A549 (cell line): ENCODE data around the gene SLC35D2. TPM values are rescaled to one million over a fixed set of nuclear protein-coding genes. Genes with fewer than 3 reads are reported as not detected.

Experiments
- ATAC-seq, 2 experiments: fragments of 200-7000 bp in 1 of 2; fragments of >200 bp in 1 of 2; cut with Nextera tagmentation in 1 of 2; cut with Tn5 transposase in 1 of 2; 3 replicates each; pipeline versions ENCODE4 v1.8.0 to v1.9.1; 2018 to 2020; ENCODE audit warnings: mild to moderate bottlenecking in 1 of 2, moderate library complexity in 1 of 2
- CTCF ChIA-PET: fragments of 300-600 bp; sonication (Branson Sonifier 250); formaldehyde crosslinking; extraction: SDS; loops from one replicate; lab custom pipeline; 2021; ENCODE audit warnings: antibody characterized with exemption, inconsistent platforms; lab: Yijun Ruan, JAX
- POLR2A ChIA-PET: fragments of 350-600 bp; formaldehyde crosslinking; extraction: SDS; loops from one replicate; lab custom pipeline; 2021; ENCODE audit warnings: antibody characterized with exemption, inconsistent platforms; lab: Yijun Ruan, JAX
- DNase-seq, 2 experiments: peaks; one replicate each; pipeline versions ENCODE4 v3.0.0 to v3.0.0-alpha.2; 2011 to 2016; ENCODE audit warnings: low read depth in 1 of 2, low spot score in 1 of 2
- FAIRE-seq: peaks from 2 replicates; lab custom pipeline; 2011; peaks lifted over from hg19 to GRCh38; lab: Jason Lieb, UNC
- H3K27ac ChIP-seq, 2 experiments: fragments of >200 bp; sonication (Bioruptor Twin); formaldehyde crosslinking; 3 replicates each; pipeline ENCODE4 v1.5.1; 2016 to 2017
- H3K4me1 ChIP-seq: fragments of >200 bp; sonication (Bioruptor Twin); formaldehyde crosslinking; 3 replicates; pipeline ENCODE4 v1.6.1; 2016
- H3K4me2 ChIP-seq: fragments of >200 bp; sonication (Bioruptor Twin); formaldehyde crosslinking; 3 replicates; pipeline ENCODE4 v1.6.1; 2016
- H3K4me3 ChIP-seq: fragments of >200 bp; sonication (Bioruptor Twin); formaldehyde crosslinking; 3 replicates; pipeline ENCODE4 v1.5.1; 2016
- H3K9me3 ChIP-seq: fragments of >200 bp; sonication (Bioruptor Twin); formaldehyde crosslinking; 3 replicates; pipeline ENCODE4 v1.6.1; 2016
- ATOH8 ChIP-seq: fragments of 250-450 bp; sonication (Bioruptor Pico); IDR thresholded peaks from 2 replicates; pipeline ENCODE4 v1.5.0; 2020; ENCODE audit warnings: low read depth, mild to moderate bottlenecking, moderate library complexity
- BCL3 ChIP-seq: fragments of >200 bp; sonication (Bioruptor Twin); formaldehyde crosslinking; IDR thresholded peaks from 3 replicates; pipeline ENCODE4 v1.6.1; 2016
- CBX2 ChIP-seq: fragments of 200-600 bp; sonication (generic); IDR thresholded peaks from 2 replicates; pipeline ENCODE4 v1.6.1; 2016; ENCODE audit warnings: low read depth, mild to moderate bottlenecking, borderline replicate concordance
- CBX8 ChIP-seq: fragments of 200-600 bp; sonication (generic); IDR thresholded peaks from 2 replicates; pipeline ENCODE4 v1.6.1; 2016
- CEBPB ChIP-seq, 2 experiments: fragments of >200 bp in 1 of 2; sonication (Bioruptor Twin) in 1 of 2; formaldehyde crosslinking in 1 of 2; IDR thresholded peaks; 2 replicates each; pipeline ENCODE4 v1.6.1; 2012 to 2016
- CTCF ChIP-seq: fragments of >200 bp; sonication (Bioruptor Twin); formaldehyde crosslinking; IDR thresholded peaks from 3 replicates; pipeline ENCODE4 v1.5.1; 2016
- E2F6 ChIP-seq: IDR thresholded peaks from 2 replicates; pipeline ENCODE4 v1.6.1; 2012; ENCODE audit warnings: low read depth, borderline replicate concordance
- EHF ChIP-seq: fragments of 250-450 bp; sonication (Bioruptor Pico); IDR thresholded peaks from 2 replicates; pipeline ENCODE4 v1.5.0; 2020; ENCODE audit warnings: mild to moderate bottlenecking
- FOSB ChIP-seq: fragments of 250-450 bp; sonication (Bioruptor Pico); IDR thresholded peaks from 2 replicates; pipeline ENCODE4 v1.5.0; 2020; ENCODE audit warnings: mild to moderate bottlenecking, moderate library complexity
- FOSL2 ChIP-seq, 2 experiments: fragments of 450-650 bp in 1 of 2; fragments of >200 bp in 1 of 2; sonication (Bioruptor Twin) in 1 of 2; formaldehyde crosslinking; IDR thresholded peaks; 2 replicates each; pipeline versions ENCODE4 v1.5.0 to v1.6.1; 2016 to 2020; ENCODE audit warnings: mild to moderate bottlenecking in 1 of 2, moderate library complexity in 1 of 2
- GATA3 ChIP-seq: IDR thresholded peaks from 2 replicates; pipeline ENCODE4 v1.6.1; 2012; ENCODE audit warnings: borderline replicate concordance
- HEYL ChIP-seq: fragments of 250-450 bp; sonication (Bioruptor Pico); IDR thresholded peaks from 2 replicates; pipeline ENCODE4 v1.8.0; 2021; ENCODE audit warnings: mild to moderate bottlenecking, moderate library complexity
- HOXB5 ChIP-seq: fragments of 250-450 bp; sonication (Bioruptor Pico); IDR thresholded peaks from 2 replicates; pipeline ENCODE4 v1.5.0; 2020; ENCODE audit warnings: mild to moderate bottlenecking, moderate library complexity
- JUN ChIP-seq, 2 experiments: fragments of >200 bp; sonication (Bioruptor Twin); formaldehyde crosslinking; IDR thresholded peaks; 2 replicates in 1 of 2; 3 replicates in 1 of 2; pipeline ENCODE4 v1.6.1; 2016 to 2017
- JUNB ChIP-seq: fragments of >200 bp; sonication (Bioruptor Twin); formaldehyde crosslinking; IDR thresholded peaks from 2 replicates; pipeline ENCODE4 v1.6.1; 2016
- KDM5A ChIP-seq: fragments of 200-600 bp; sonication (generic); IDR thresholded peaks from 2 replicates; pipeline ENCODE4 v1.6.1; 2016; ENCODE audit warnings: antibody characterized with exemption, mild to moderate bottlenecking
- MAX ChIP-seq: IDR thresholded peaks from 2 replicates; pipeline ENCODE4 v1.6.1; 2012
- MAZ ChIP-seq: fragments of 150-350 bp; IDR thresholded peaks from 2 replicates; pipeline ENCODE4 v1.6.1; 2014; ENCODE audit warnings: antibody characterized with exemption, low read depth, low read length, borderline replicate concordance
- NFE2L2 ChIP-seq: fragments of 150-350 bp; conservative IDR thresholded peaks from 2 replicates; pipeline ENCODE4 v1.6.1; 2014; ENCODE audit warnings: low read length
- NPAS2 ChIP-seq: fragments of 250-450 bp; sonication (Bioruptor Pico); IDR thresholded peaks from 2 replicates; pipeline ENCODE4 v1.8.0; 2022; ENCODE audit warnings: mild to moderate bottlenecking, moderate library complexity, borderline replicate concordance
- NR3C1 ChIP-seq: fragments of >200 bp; sonication (Bioruptor Twin); formaldehyde crosslinking; IDR thresholded peaks from 3 replicates; pipeline ENCODE4 v1.6.1; 2017
- PHF8 ChIP-seq: fragments of 200-600 bp; sonication (generic); IDR thresholded peaks from 2 replicates; pipeline ENCODE4 v1.6.1; 2016; ENCODE audit warnings: low read depth, mild to moderate bottlenecking, antibody characterized with exemption, moderate library complexity, borderline replicate concordance
- POLR2A ChIP-seq: IDR thresholded peaks from 2 replicates; pipeline ENCODE4 v1.6.1; 2012; ENCODE audit warnings: mild to moderate bottlenecking, low read length
- REST ChIP-seq: fragments of 200-600 bp; sonication (generic); IDR thresholded peaks from 2 replicates; pipeline ENCODE4 v1.6.1; 2016; ENCODE audit warnings: antibody characterized with exemption, mild to moderate bottlenecking, moderate library complexity
- RFX5 ChIP-seq: fragments of 450-650 bp; IDR thresholded peaks from 2 replicates; pipeline ENCODE4 v1.7.1; 2014; ENCODE audit warnings: antibody characterized with exemption, mild to moderate bottlenecking, moderate library complexity
- RNF2 ChIP-seq: fragments of 200-600 bp; sonication (generic); IDR thresholded peaks from 2 replicates; pipeline ENCODE4 v1.6.1; 2016; ENCODE audit warnings: low read depth, mild to moderate bottlenecking, antibody characterized with exemption, moderate library complexity, borderline replicate concordance
- SMC3 ChIP-seq: fragments of >200 bp; sonication (Bioruptor Twin); formaldehyde crosslinking; IDR thresholded peaks from 3 replicates; pipeline ENCODE4 v1.6.1; 2018; ENCODE audit warnings: inconsistent platforms
- TFCP2L1 ChIP-seq: fragments of 250-450 bp; sonication (Bioruptor Pico); IDR thresholded peaks from 2 replicates; pipeline ENCODE4 v1.5.0; 2021; ENCODE audit warnings: mild to moderate bottlenecking
- USF2 ChIP-seq: fragments of 450-650 bp; IDR thresholded peaks from 2 replicates; pipeline ENCODE4 v1.6.1; 2014; ENCODE audit warnings: antibody characterized with exemption
- ZC3H11A ChIP-seq: fragments of 450-650 bp; IDR thresholded peaks from 2 replicates; pipeline ENCODE4 v1.6.1; 2014; ENCODE audit warnings: antibody characterized with exemption, mild to moderate bottlenecking
- ZNF302 ChIP-seq: fragments of 250-450 bp; sonication (Bioruptor Pico); IDR thresholded peaks from 2 replicates; pipeline ENCODE4 v1.9.0; 2021; ENCODE audit warnings: inconsistent platforms, mild to moderate bottlenecking, moderate library complexity
- whole genome bisulfite sequencing: methylation state at CpG from one replicate; pipeline ENCODE4 v1.1.6; 2017; ENCODE audit errors: missing lambda C conversion rate; 5-methylcytosine and 5-hydroxymethylcytosine counted together
- polyA plus RNA-seq, 4 experiments: library from polyadenylated mRNA; depleted of rRNA in 3 of 4; stranded (reverse); fragments of >200 nt; fragmentation: RNase III in 1 of 4; extraction: RNeasy Plus Mini Kit Qiagen cat#74134 plus additional on column Dnase treatment in 1 of 4; gene quantifications; 2 replicates in 3 of 4; 3 replicates in 1 of 4; pipeline ENCODE4 v1.2.3, GENCODE V29; 2011 to 2017

Gene SLC35D2
- polyA plus RNA-seq, 2 of the 4 experiments (the other 2 are of a cell fraction): 13.8 to 29.8 TPM

GRCh38 chr9:96344458-96345180 lies 38.9 kb downstream of the SLC35D2 start:
- ChIA-PET CTCF (interaction anchor here (0.6 to 0.7 kb wide), 3 partner anchors 496 to 1043 kb away, joined by 3 to 4 read pairs (median 3); no protein-coding TSS in a partner anchor), POLR2A (interaction anchor here (0.6 to 1.4 kb wide), 12 partner anchors 15 to 1043 kb away, joined by 3 to 11 read pairs (median 4); no protein-coding TSS in a partner anchor)
- H3K9me3 ChIP-seq: no peaks in the 10 kb centered on the region
- TF ChIP-seq BCL3 (no peak), ZNF302 (CRISPR knock-in tag) (no peak), E2F6 (no peak), RFX5 (no peak), ATOH8 (CRISPR knock-in tag) (no peak), POLR2A (no peak), HOXB5 (no peak), NR3C1 (no peak), JUN (IDR thresholded peaks at IDR 0.05) (peak in 1 of 2 experiments; percentile 39; a peak in 1 of 5 replicates), REST (no peak), GATA3 (no peak), ZC3H11A (no peak), MAZ (no peak), JUNB (peak; percentile 37; the same call in 1 of the 2 replicates), RNF2 (no peak), NPAS2 (CRISPR knock-in tag) (no peak), KDM5A (no peak), FOSB (CRISPR knock-in tag) (no peak), TFCP2L1 (CRISPR knock-in tag) (no peak), NFE2L2 (no peak), PHF8 (no peak), FOSL2 (IDR thresholded peaks at IDR 0.05) (0 out of 2 replicates have a peak, but pooled peaks have one; percentile 14), FOSL2 (CRISPR knock-in tag; IDR thresholded peaks at IDR 0.05) (0 out of 2 replicates have a peak, but pooled peaks have one; percentile 26), CTCF (no peak), SMC3 (no peak), CBX8 (no peak), EHF (CRISPR knock-in tag) (no peak), USF2 (0 out of 2 replicates have a peak, but pooled peaks have one; percentile 27), HEYL (CRISPR knock-in tag) (no peak), CEBPB (IDR thresholded peaks at IDR 0.05) (no peak), CBX2 (no peak), MAX (no peak)
- ATAC-seq: peak; percentile 71
- peaks cover 49% of the 10 kb centered on the region for H3K4me1 ChIP-seq
- peak; percentile 88 to 90 for DNase-seq
- H3K4me3 ChIP-seq: no peak overlapping the region
- 41% methylated on average over 6 of the region's 6 CpGs for WGBS
- peak overlapping the region; percentile 78 to 86 for H3K27ac ChIP-seq
- no peak for FAIRE-seq
- H3K4me2 ChIP-seq: peak overlapping the region; percentile 66
